ENCODE data around the gene UNC5C.
A peak's percentile ranks its signal among the peaks of the same experiment; 100 is the strongest.
"Not testable (repeated sequence)": the region's sequence is repeated elsewhere in the genome, so short reads cannot be mapped to it uniquely, and the experiment has no call there.

The UNC5C gene

DNA sequence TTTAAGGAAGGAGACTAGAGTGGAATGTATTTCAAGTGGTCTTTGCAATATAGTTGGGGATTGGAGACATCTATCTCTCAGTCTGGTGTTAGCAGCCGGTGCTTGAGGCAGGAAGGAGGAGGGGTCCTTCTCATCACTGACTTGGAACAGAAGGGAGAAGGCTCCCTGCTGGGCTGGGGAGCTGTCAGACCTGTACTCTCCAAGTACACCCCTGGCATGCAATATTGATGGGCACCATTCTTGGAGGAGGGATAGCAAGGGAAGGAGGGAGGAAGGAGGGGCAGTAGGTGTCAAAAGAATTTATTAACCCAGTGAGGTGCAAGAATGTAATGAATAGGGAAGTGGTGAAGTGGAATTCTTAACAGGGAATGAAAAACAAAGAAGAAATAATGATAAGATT is 338.8 kb downstream of the UNC5C start:
- DNase-seq: no peak

DNA sequence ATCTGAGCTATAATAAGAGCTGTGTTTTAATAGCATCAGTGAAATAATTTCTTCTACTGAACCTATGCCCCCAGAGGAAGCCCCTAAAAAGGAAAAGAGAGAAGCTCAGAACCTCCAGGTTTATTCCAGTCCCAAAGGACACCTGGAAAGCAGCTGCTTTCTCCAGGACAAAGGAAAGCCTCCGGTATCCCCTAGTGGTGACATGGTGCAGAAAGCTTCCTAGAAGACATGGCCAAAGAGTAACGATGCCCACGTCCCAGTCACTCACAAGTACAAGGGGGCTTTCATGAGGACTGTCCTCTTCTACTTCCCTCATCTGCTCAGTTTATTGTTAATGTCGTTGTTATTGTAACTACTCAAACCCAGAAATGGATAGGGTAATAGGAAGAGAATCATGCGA is 343.9 kb downstream of the UNC5C start:
- DNase-seq: no peak

DNA sequence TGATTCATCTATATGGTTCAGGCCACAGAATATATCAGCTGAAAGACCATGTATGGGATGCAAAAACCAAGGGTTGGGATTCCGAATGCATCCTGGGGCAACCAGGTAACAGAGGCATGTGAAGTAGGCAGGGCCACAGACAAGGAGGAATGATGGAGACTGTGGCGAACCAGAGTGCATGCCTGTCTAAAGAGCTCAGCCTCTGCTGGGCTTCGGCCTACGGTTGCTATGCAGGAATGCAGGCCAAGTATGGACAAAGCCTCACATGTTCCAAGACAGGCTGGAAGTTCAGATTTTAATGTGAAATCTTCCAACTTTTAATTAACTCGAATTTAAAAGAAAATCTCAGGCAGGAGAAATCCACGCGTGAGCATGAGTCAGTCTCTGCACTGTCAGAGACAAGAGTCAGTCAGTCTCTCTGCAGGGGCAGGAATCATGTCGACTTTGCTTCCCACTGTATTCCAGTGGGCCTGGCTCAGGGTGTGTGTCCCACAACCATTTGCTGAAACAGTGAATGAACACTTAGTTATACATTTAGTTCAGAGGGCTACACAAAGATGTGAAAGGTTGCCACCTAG is 344.4 kb downstream of the UNC5C start:
- DNase-seq: no peak

DNA sequence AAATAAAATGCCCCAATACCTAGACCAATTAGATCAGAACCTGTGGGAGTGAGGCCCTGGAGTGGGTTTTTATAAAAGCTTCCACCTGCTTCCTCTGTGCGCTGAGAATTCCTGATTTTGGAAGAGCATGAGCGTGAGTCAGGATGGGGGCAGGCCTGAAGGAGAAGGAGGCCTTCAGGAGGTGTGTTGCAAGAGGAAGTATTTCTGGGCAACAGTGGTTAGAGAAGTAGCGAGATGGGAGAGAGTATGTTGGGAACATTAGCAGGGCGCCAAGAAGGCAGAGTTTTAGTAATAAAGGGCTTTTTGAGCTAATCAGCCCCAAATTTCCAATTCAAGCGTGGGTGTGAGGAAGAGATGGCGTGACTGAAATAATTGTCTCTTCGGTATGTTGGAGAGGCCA is 349.8 kb downstream of the UNC5C start:
- no peak for DNase-seq

DNA sequence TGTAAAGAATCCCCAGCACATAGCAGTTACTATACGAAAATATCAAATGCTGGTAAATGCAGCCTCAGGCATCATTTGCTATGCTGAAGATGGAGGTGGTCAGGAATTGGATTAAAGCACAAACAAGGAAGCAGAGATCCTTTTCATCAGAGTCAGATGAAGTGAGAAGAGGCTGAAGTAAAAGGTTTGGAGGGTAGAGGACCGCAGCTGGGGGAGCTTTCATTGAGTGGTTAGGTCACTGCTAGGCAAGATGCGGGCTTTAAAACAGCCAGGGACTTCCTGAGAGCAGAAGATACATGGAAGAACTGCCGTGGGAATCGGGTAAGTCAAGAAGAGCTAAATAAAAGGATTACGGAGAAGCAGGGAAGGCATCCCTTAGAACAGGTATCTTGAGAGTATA is 351.4 kb downstream of the UNC5C start:
- no peak for DNase-seq

DNA sequence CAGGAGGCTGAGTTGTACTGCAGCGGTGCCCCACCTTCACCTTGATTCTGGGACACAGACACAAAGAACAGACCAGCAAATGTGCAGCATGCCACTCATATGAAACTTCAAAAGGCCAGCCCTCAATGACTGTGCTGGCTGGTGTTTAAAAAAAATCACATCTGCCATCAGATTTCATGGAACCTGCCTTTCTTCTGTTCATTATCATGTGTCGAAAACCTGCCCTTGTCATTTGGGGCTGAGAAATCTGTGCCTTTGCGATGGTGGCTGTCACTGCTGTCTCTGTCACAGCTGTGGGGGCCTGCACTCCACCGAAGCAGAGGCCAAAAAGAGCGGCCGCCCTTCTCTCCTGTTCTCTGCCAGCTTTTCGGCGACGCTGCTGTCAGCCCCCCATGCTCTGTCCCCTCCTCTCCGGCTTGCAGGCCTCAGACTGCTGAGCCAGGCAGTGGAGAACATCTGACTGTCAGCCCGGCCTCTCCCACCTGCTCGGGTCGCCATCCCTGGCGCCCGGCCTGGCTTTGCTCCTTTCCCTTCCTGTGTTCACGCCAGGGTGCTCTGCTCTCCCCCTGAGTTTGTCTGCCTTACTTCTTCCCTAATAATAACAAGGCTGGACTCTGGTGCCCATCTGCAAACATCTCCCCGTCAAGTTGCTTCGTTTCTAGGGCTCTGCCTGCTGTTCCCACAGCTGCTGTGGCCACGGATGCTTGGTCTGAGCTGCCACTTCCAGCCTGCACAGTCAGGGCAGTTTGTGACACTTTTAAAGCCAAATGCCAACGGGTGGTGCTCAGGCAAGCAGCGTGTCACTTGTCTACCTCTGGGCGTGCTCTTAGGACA is 355.2 kb downstream of the UNC5C start:
- no peak for DNase-seq

DNA sequence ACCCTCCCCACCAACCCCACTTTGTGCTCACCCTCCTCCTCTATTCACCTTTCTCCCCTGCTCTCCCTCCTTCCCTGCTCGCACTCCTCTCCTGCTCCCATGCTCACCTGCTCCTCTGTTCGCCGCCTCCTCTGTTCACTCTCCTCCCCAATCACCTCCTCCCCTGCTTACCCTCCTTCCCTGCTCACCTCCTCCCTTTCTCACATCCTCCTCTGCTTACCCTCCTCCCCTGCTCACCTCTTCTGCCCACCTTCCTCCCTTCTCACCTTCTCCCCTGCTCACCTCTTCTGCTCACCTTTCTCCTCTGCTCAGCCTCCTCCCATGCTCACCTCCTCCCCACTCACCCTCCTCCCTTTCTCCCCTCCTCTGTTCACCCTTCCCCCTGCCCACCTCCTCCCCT is 357.2 kb downstream of the UNC5C start:
- DNase-seq: no peak

DNA sequence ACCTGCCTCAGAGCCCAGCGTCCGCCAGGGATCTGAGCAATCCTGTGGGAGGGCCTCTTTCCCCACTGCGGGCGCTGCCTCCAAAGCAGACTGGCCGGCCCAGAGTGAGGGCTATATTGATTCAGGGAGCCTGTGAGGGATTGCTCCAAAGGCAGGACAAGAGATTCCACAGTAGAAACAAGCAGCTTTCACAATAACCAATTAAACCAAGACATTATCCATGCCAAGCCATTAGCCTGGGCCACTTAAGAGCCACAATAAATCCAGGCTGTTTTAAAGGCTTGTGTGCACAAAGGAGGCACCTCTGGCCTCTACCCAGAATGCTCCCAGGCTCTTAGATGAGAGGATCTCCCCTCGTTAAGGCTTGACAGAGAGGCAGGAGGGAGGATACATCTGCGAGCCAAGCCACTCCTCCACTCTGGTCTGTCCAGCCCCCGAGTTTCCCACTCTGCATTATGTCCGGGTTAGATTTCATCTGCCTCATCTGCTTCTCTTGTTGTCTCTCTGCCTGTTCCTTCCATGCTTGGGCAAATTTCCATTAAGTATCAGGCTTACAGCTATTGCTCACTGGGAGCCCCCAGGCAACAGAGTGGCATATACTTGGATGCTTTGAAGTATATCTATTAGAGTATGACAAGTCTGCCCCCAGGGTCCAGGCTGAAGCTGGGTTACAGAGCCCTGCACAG is 357.9 kb downstream of the UNC5C start:
- DNase-seq: peak; percentile 70

DNA sequence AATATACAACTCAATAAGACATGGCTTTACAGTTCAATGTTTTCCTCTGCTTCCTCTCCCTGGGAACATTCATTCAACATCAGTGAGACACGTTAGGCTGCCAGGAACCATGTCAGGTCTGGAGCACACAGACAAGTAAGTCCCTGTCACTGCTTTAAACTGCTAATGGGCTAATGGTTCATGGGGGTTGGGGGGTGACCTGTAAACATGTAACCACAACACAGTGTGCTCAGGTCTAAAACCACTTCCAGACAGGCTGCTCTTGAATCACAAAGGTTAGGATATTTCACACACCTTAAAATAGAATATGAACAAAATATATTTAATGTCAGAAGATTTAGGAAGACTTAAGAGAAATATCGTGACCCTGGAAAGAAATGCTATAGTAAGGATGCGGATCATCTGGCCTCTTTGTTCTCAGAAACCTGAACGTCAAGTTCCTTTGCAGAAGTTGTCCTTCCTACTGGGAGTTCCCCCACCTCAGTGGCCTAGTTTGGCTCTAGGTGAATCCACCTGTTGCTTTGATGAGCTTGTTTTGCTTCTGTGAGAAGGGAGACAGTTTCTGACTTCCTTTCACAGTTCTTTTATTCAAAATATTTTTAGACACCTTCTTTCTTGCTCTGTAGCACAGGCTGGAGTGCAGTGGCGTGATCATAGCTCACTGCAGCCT is 359.9 kb downstream of the UNC5C start:
- DNase-seq: no peak

DNA sequence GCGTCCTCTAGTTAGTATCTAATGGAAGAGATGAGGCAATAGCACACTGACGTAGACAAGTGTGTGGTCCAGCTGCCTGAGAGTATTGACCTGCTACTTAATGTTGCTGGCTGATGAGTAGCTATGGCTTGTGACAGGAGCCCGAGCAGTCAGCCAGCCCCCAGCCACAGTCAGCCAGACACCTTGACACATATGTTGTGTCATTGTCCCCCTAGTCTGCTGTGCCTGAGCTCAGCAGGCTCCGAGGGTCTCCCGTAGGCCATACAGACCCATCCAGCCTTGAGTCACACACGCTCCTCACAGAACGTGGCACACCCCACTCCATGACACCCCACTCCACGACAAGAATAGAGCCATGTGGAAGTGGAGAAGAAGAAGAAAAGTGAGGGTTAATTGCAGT is 362.1 kb downstream of the UNC5C start:
- DNase-seq: no peak

DNA sequence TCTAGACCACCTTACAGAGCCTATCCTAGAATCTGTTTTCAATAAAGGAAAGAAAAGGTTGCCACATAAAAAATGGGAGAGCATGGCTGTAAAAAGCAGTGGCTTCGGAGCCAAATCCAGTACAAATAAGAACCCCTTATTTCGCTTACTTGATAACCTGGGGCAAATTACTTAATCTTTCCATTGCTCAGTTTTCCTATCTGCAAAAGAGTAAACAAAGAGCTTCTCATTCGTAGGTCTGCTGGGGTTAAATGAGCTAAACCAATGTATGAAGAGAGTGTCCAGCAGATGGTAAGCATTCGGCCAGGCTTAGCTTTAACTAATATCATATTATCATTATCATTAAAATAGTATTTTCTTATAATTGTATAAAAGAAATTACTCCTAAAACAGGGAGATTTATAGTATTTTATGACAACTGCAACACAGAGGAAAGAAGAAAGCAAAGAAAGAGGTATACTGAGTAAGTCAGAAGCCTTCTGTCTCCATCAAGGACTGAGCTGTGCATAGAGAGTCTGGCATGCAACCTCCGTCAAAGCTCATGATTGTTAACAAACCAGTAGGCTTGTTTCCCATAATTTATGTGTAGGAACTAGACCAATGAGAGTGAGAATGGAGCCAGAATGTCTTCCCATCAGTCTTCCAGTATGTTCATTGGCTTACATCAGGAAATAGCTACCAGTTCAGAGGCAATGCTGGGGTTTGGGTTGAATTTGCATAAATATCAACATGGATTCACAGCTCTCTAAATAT is 364.9 kb downstream of the UNC5C start:
- DNase-seq: no peak

DNA sequence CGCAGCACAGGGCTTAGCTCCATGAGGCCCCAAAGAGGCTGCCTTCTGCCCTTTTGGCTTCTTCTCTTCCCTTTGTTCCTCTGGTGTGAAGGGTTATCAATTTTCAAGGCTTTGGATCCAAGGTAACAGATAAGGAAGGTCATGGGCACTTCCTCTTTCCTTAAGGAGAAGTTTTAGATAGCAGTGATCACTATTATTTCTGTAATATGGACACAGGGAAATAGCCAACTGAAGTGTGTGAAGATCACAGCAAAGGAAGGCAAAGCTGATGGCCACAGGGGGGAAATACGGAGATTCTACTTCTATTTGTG is 366.8 kb downstream of the UNC5C start:
- DNase-seq: no peak

DNA sequence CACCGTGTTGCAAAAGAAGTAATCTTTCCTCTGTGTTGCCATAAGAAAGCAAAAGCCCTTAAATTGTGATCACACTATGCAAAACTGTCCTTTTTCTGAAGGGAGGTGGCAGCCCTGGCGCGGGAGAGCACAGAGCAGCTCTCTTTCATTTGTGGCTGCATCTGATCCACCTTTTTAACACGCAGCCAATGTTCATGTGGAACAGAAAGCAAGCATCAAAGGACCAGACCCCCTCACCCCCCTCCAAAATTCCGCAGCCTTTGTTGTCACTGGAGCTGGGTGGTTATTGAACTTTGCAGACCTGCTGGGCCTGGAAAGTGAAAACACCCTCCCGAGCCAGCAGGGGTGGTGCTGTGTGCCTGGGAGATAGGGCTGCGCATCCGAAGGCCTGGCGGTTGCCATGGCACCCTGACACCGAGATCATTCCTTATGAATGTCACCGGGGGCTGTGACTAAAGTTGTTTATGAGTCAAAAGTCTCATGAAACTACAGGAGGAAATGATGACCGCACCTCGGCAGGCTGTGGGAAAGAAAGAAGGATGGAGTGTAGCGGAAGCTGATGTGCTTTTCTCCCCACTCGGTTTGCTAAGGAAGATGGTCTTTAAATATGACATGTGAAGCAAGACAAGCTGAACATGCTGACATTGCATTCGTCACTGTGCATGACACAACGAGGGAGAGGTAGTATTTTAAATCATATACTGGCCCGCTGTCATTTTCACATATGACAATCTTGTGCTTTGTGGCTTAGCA is 367.4 kb downstream of the UNC5C start:
- no peak for DNase-seq

DNA sequence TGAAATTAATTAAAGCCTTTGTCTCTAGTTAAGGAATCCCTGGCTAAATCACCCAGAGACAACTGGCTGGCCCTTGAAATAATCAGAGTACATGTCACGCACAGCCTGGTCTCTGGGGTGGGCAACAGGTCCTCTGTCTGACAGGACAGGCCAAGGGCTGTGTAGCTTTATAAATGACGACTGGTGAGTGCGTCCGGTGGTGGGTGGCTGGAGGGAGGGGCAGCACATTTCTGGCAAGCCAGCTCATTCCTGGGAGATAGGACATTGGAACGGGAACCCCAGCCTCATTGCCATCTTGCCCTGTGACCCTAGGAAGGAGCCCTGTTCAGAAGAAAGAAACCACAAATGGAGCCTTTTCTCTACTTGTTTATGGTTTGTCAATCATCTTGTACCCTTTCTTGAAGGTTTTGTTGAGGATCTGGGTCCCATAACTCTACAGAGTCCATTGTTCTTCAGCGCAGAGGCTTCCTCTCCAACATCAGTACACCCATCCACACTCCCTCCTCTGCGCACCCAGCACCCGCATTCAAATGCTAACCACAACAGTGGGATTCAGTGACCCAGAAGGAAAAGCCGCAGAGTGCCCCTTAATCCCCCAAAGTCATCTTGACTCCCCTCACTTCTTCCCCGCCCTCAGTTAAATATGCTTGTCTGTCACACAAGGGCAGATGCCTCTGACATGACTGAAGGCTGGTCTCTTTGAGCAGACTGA is 368.1 kb downstream of the UNC5C start:
- no peak for DNase-seq

DNA sequence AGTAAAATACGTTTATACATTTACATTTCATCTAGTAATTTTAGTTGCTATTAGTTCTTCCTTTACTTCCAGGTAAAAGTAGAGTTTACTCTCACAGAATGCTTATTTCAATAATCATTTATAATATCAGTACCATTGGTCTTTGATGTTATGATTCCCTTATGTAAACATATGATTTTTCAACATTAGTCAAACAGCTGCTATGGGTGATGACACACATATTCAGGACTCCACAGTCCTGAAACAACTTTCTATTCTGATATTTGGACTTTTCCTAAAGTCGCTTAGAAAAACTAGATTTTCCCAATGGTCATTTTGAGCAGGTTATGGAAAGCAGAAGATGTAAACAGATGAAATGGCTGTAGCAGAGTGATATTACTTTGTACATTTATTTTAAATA is 369.8 kb downstream of the UNC5C start:
- DNase-seq: no peak

DNA sequence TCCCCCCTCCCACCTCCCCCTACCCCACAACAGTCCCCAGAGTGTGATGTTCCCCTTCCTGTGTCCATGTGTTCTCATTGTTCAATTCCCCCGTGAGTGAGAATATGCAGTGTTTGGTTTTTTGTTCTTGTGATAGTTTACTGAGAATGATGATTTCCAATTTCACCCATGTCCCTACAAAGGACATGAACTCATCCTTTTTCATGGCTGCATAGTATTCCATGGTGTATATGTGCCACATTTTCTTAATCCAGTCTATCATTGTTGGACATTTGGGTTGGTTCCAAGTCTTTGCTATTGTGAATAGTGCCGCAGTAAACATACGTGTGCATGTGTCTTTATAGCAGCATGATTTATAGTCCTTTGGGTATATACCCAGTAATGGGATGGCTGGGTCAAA is 377.4 kb downstream of the UNC5C start:
- DNase-seq: not testable (repeated sequence)

DNA sequence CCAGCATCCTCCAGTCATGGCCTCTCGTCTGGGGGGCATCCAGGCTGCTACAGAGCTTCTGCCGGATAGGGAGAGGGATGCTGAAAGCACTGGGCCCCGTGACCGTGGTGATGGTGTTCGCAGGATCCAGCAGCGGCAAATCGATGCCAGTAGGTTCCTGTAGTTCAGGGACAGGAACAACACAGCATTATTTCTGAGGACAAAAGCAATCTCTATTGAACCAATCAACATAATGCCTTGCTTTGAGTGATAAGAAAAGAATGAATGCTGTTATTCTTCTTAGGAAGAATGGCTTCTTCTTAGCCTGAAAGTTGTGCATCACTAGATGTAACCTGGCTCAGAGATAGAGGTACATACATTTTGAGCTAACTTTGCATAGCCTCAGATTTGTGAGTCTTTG is 378.6 kb downstream of the UNC5C start:
- no peak for DNase-seq

DNA sequence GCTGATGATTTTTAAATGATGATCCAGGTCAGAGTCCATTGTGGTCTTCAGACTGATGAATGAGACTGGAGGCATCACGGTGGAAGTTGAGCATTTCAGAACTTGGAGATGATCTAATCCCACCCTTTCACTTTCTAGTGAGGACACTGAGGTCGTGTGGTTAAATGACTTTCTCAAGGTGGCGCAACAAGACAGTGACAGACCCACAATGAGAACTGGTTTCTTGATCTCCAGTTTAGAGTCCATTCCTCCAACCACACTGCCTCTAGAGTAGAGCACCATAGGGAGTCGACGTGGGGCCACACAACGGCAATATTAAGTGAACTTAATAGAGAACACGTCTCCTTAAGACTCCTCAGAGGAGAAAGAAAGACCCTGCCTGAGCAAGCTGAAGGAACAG is 381.0 kb downstream of the UNC5C start:
- DNase-seq: no peak

DNA sequence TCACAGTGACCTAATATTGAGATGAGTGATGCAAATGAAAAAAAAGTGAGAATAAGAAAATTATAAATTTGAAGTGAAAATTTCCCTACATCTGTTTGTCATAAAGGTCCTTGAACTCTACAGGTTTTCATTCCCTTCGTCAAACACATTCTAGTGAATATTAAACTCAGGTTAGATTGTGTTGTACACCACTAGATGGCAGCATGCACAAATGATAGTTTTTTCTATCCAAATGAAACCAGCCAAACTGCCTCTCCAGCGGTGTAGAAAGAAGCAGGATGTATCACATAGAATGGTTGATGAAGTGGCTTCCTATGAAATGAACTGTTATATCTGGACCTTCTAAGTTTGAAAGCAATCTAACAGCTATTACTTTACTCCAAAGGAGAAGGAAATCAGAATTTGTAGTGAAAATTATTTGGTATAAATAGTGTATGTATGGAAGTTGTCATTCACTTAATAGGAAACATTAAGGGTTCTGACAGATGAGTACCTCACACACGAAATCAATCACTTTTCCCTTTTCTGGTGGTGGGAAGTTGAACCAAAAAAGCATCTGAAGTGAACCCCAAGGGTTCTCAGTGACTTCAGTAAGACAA is 382.7 kb downstream of the UNC5C start:
- DNase-seq: peak; percentile 63

DNA sequence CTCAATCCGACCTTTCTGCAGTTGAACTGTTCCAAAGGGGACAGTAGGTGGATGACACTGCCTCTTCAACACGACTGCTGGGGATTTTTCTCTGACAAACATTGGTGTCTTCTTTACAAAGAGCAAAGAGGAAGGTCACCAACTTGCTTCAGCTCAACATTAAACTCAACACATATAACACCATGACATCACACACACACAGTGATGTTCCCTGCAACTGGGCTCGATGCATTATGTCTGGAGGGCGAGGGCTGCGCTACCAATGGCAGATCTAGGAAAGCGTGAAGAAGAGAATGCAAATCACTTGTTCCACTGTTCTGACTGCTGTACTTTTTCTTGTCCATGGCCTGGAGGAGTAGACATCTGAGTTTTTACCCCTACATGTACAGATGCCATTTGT is 385.9 kb downstream of the UNC5C start:
- DNase-seq: no peak

DNA sequence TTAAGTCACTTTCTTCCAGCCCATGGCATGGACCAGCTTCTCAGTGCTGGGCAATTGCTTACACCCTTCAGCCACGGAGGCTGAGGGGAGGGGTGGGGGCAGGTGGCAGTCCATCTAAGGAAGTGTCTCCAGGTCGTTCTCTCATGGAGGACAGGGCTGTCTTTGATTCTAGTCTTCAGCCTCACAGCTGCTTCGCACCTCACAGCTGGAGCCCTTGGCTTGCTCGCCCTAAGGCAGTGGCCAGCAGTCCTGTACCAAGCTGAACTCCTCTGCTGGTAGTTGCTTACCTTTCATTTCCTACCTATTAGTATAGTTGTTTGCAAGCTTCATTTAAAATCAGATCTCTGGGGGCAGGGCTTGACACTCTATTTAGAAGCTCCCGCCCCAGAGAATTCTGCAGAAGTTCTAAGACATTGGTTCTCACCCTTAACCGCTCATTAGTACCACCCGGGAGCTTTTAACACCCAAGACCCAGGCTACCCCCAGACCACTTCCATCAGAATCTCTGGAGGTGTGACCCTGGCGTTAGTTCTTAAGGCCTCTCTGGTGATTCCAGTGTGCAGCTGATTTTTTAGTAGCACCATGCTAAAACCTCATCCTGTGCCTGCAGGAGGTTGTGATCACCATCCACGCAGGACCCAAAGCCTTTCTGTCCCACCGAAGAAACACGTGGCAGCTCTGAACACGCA is 386.8 kb downstream of the UNC5C start:
- no peak for DNase-seq

Data from NCI-H2029 (cell line).